ENCODE results near the gene PODN. TPM values are rescaled to one million over a fixed set of nuclear protein-coding genes. Genes with fewer than 3 reads are reported as not detected.

The PODN gene
- total and polyA plus RNA-seq, 3 donors from 2014 or later, result 69.3 to 104 (median 87.5) TPM

GRCh38 chr1:53115403-53116306 lies 53.6 kb downstream of the PODN start:
- intact Hi-C loops (cut with DNase I; ENCODE audit: low total_unique reads), result no loop called here
- WGBS, 2 donors, result 52 to 72% methylated on average over 8 to 19 of the region's 20 CpGs
- TF ChIP-seq POLR2A (IDR thresholded peaks at IDR 0.05), result no peak
- no peak for TF ChIP-seq CTCF (IDR thresholded peaks at IDR 0.05)
- Histone ChIP-seq H3K4me3 (no peak overlapping the region), H3K36me3 (ENCODE audit: low read depth, missing control alignments) (no peaks in the 10 kb centered on the region), H3K9me3 (no peaks in the 10 kb centered on the region), H3K4me1 (peaks cover 25% of the 10 kb centered on the region), H3K27me3 (no peaks in the 10 kb centered on the region), H3K27ac (peak overlapping the region; percentile 19 to 68)
- peak; percentile 79 for DNase-seq

GRCh38 chr1:53116307-53116810 lies 54.3 kb downstream of the PODN start:
- intact Hi-C loops (cut with DNase I; ENCODE audit: low total_unique reads), result no loop called here
- no peak overlapping the region for H3K4me3 ChIP-seq
- TF ChIP-seq CTCF (IDR thresholded peaks at IDR 0.05) (no peak), POLR2A (IDR thresholded peaks at IDR 0.05) (no peak)
- no peak for DNase-seq
- H3K9me3 ChIP-seq, result no peaks in the 10 kb centered on the region
- no peaks in the 10 kb centered on the region for H3K36me3 ChIP-seq (ENCODE audit: low read depth, missing control alignments)
- no peaks in the 10 kb centered on the region for H3K27me3 ChIP-seq
- peaks cover 20% of the 10 kb centered on the region for H3K4me1 ChIP-seq
- 63 to 75% methylated on average over 7 to 9 of the region's 9 CpGs for WGBS, 2 donors
- peak overlapping the region in 1 of 2 donors; percentile 68 for H3K27ac ChIP-seq

GRCh38 chr1:53116933-53117600 lies 55.1 kb downstream of the PODN start:
- Histone ChIP-seq H3K36me3 (ENCODE audit: low read depth, missing control alignments) (no peaks in the 10 kb centered on the region), H3K27ac (peak overlapping the region in 1 of 2 donors; percentile 68), H3K9me3 (no peaks in the 10 kb centered on the region), H3K4me3 (no peak overlapping the region), H3K4me1 (peaks cover 26% of the 10 kb centered on the region), H3K27me3 (no peaks in the 10 kb centered on the region)
- intact Hi-C loops (cut with DNase I; ENCODE audit: low total_unique reads), result no loop called here
- 79% methylated on average over 11 of the region's 11 CpGs for WGBS, 2 donors
- no peak for DNase-seq
- TF ChIP-seq CTCF (IDR thresholded peaks at IDR 0.05), result no peak
- no peak for TF ChIP-seq POLR2A (IDR thresholded peaks at IDR 0.05)

- Histone ChIP-seq H3K27me3 (no peaks in the 10 kb centered on the region), H3K9me3 (no peaks in the 10 kb centered on the region), H3K27ac (no peak overlapping the region), H3K4me3 (no peak overlapping the region), H3K36me3 (ENCODE audit: low read depth, missing control alignments) (no peaks in the 10 kb centered on the region), H3K4me1 (peaks cover 34% of the 10 kb centered on the region)
- WGBS, 2 donors, result 77 to 79% methylated on average over 9 of the region's 9 CpGs
- no peak for DNase-seq
- intact Hi-C loops (cut with DNase I; ENCODE audit: low total_unique reads), result no loop called here
- TF ChIP-seq CTCF (IDR thresholded peaks at IDR 0.05), result no peak
- TF ChIP-seq POLR2A (IDR thresholded peaks at IDR 0.05), result no peak
Measured at GRCh38 chr1:53117836-53118235, 55.8 kb downstream of the PODN start.
